Gastrocnemius medialis (tissue), 4 donors: ENCODE results near the gene XPO5.

Source experiments
- POLR2A ChIP-seq, 2 donors: fragments of 450-650 bp; IDR thresholded peaks; one replicate each; pipeline ENCODE4 v1.6.1; 2017; ENCODE audit warnings: antibody characterized with exemption in 2 of 2, mild to moderate bottlenecking in 2 of 2, moderate library complexity in 2 of 2
- TF ChIP-seq, protein P1 (sequence below), 5 experiments: fragments of 450-650 bp in 3 of 5; fragments of 200-600 bp in 2 of 5; sonication (generic) in 2 of 5; IDR thresholded peaks in 4 of 5; conservative IDR thresholded peaks in 1 of 5; 1 replicate in 4 of 5; 2 replicates in 1 of 5; pipeline ENCODE4 v1.5.1; 2016 to 2019; ENCODE audit warnings: antibody characterized with exemption in 5 of 5, mild to moderate bottlenecking in 3 of 5, moderate library complexity in 3 of 5

DNA sequence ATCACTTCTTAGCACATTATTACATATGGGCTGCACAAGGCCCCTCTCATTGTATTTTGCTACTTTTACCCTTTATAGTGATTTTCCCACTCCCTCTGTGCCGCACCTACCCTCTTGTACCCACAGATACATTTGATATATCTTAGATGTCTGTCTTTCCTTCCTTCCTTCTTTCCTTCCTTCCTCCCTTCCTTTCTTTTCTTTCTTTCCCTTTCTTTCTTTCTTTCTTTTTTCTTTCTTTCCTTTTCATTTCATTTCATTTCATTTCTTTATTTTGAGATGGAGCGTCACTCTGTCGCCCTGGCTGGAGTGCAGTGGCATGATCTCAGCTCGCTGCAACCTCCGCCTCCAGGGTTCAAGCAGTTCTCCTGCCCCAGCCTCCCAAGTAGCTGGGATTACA lies 12.4 kb upstream of the XPO5 start:
- TF ChIP-seq, protein P1, sequence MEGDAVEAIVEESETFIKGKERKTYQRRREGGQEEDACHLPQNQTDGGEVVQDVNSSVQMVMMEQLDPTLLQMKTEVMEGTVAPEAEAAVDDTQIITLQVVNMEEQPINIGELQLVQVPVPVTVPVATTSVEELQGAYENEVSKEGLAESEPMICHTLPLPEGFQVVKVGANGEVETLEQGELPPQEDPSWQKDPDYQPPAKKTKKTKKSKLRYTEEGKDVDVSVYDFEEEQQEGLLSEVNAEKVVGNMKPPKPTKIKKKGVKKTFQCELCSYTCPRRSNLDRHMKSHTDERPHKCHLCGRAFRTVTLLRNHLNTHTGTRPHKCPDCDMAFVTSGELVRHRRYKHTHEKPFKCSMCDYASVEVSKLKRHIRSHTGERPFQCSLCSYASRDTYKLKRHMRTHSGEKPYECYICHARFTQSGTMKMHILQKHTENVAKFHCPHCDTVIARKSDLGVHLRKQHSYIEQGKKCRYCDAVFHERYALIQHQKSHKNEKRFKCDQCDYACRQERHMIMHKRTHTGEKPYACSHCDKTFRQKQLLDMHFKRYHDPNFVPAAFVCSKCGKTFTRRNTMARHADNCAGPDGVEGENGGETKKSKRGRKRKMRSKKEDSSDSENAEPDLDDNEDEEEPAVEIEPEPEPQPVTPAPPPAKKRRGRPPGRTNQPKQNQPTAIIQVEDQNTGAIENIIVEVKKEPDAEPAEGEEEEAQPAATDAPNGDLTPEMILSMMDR (IDR thresholded peaks at IDR 0.05 in 4 of 5, conservative IDR thresholded peaks at IDR 0.05 in 1 of 5), result no peak
- TF ChIP-seq POLR2A (IDR thresholded peaks at IDR 0.05), result no peak
